Liver (tissue), 9 donors: ENCODE data around the gene DRG2. TPM values are rescaled to one million over a fixed set of nuclear protein-coding genes. Genes with fewer than 3 reads are reported as not detected.

Experiments used
- DNase-seq: peaks from one replicate; pipeline ENCODE4 v3.0.0-alpha.2; 2017; ENCODE audit warnings: low spot score
- H3K27ac ChIP-seq, 2 donors: one replicate each; pipeline ENCODE4 v1.7.0; 2013; ENCODE audit warnings: inconsistent platforms in 2 of 2, low read length in 2 of 2, control low read depth in 1 of 2, low read depth in 1 of 2, mild to moderate bottlenecking in 1 of 2
- H3K27me3 ChIP-seq, 4 donors: one replicate each; pipeline versions ENCODE4 v1.6.1 to v1.7.0; 2013; ENCODE audit warnings: low read length in 3 of 4, inconsistent platforms in 1 of 4, mild to moderate bottlenecking in 1 of 4, moderate library complexity in 1 of 4; ENCODE audit not compliant: control insufficient read depth in 4 of 4, insufficient read depth in 4 of 4
- H3K36me3 ChIP-seq, 4 donors: one replicate each; pipeline versions ENCODE4 v1.6.1 to v1.7.0; 2013; ENCODE audit warnings: low read length in 3 of 4, mild to moderate bottlenecking in 3 of 4, low read depth in 1 of 4, moderate library complexity in 1 of 4; ENCODE audit not compliant: control insufficient read depth in 4 of 4, insufficient read depth in 3 of 4
- H3K4me1 ChIP-seq, 4 donors: one replicate each; pipeline versions ENCODE4 v1.6.1 to v1.7.0; 2013; ENCODE audit warnings: low read length in 3 of 4, mild to moderate bottlenecking in 3 of 4, moderate library complexity in 1 of 4; ENCODE audit not compliant: control insufficient read depth in 4 of 4, insufficient read depth in 4 of 4
- H3K4me3 ChIP-seq, 3 donors: one replicate each; pipeline versions ENCODE4 v1.6.1 to v1.7.0; 2013; ENCODE audit warnings: low read length in 3 of 3, control low read depth in 1 of 3, low read depth in 1 of 3, mild to moderate bottlenecking in 1 of 3
- H3K9ac ChIP-seq, 2 donors: one replicate each; pipeline ENCODE4 v1.7.0; 2013; ENCODE audit warnings: low read length in 2 of 2, mild to moderate bottlenecking in 2 of 2, moderate library complexity in 2 of 2, control low read depth in 1 of 2, low read depth in 1 of 2
- H3K9me3 ChIP-seq, 4 donors: one replicate each; pipeline versions ENCODE4 v1.6.1 to v1.7.0; 2013; ENCODE audit warnings: low read length in 3 of 4; ENCODE audit not compliant: control insufficient read depth in 4 of 4
- EGR1 ChIP-seq, 2 donors: IDR thresholded peaks; 2 replicates each; pipeline ENCODE4 v1.6.1; 2016 to 2018; ENCODE audit warnings: antibody characterized with exemption in 2 of 2, low read depth in 2 of 2
- FOXA1 ChIP-seq: IDR thresholded peaks from 2 replicates; pipeline ENCODE4 v1.6.1; 2016; ENCODE audit warnings: antibody characterized with exemption
- GABPA ChIP-seq, 2 donors: IDR thresholded peaks in 1 of 2; conservative IDR thresholded peaks in 1 of 2; 2 replicates each; pipeline ENCODE4 v1.6.1; 2016; ENCODE audit warnings: antibody characterized with exemption in 2 of 2, mild to moderate bottlenecking in 1 of 2, moderate library complexity in 1 of 2
- HNF4A ChIP-seq, 2 donors: conservative IDR thresholded peaks; 2 replicates each; pipeline ENCODE4 v1.6.1; 2016; ENCODE audit warnings: antibody characterized with exemption in 2 of 2, mild to moderate bottlenecking in 2 of 2
- HNF4G ChIP-seq: IDR thresholded peaks from 2 replicates; pipeline ENCODE4 v1.6.1; 2016; ENCODE audit warnings: antibody characterized with exemption
- JUND ChIP-seq, 2 donors: IDR thresholded peaks; 2 replicates each; pipeline ENCODE4 v1.6.1; 2016; ENCODE audit warnings: antibody characterized with exemption in 2 of 2
- NR2F2 ChIP-seq: IDR thresholded peaks from 2 replicates; pipeline ENCODE4 v1.6.1; 2016; ENCODE audit warnings: antibody characterized with exemption
- RAD21 ChIP-seq, 2 donors: IDR thresholded peaks; 2 replicates each; pipeline ENCODE4 v1.6.1; 2016; ENCODE audit warnings: antibody characterized with exemption in 2 of 2, mild to moderate bottlenecking in 2 of 2
- RXRA ChIP-seq, 2 donors: IDR thresholded peaks; 2 replicates each; pipeline ENCODE4 v1.6.1; 2017 to 2018; ENCODE audit warnings: antibody characterized with exemption in 2 of 2, mild to moderate bottlenecking in 1 of 2
- TAF1 ChIP-seq: conservative IDR thresholded peaks from 2 replicates; pipeline ENCODE4 v1.6.1; 2016; ENCODE audit warnings: antibody characterized with exemption, mild to moderate bottlenecking
- WGBS: extraction: QIAGEN DNeasy Blood & Tissue Kit; methylation state at CpG from one replicate; pipeline ENCODE4 v1.1.7; 2013; 5-methylcytosine and 5-hydroxymethylcytosine counted together
- polyA plus RNA-seq, 2 donors: library from polyadenylated mRNA; stranded (reverse) in 1 of 2; unstranded in 1 of 2; fragments of 200-250 nt in 1 of 2; fragments of >200 nt in 1 of 2; fragmentation: Nextera tagmentation in 1 of 2; extraction: Ambion mirVana in 1 of 2; gene quantifications; one replicate each; pipeline versions ENCODE4 v1.2.1 to v1.2.3, GENCODE V29; 2013 to 2015
- total RNA-seq, 2 donors: library from RNA; depleted of rRNA; stranded (reverse); fragments of >200 nt; gene quantifications; one replicate each; pipeline ENCODE4 v1.2.3, GENCODE V29; 2014
- TF ChIP-seq, protein P1 (sequence below): fragments of 150-350 bp; IDR thresholded peaks from 2 replicates; pipeline ENCODE4 v1.5.1; 2017; ENCODE audit warnings: improper control_type of control experiment, low read depth, low read length; ENCODE audit not compliant: missing input control
- TF ChIP-seq, protein P2 (sequence below): IDR thresholded peaks from 2 replicates; pipeline ENCODE4 v1.6.1; 2016; ENCODE audit warnings: antibody characterized with exemption, mild to moderate bottlenecking
- TF ChIP-seq, protein P3 (sequence below): IDR thresholded peaks from 2 replicates; pipeline ENCODE4 v1.6.1; 2016; ENCODE audit warnings: antibody characterized with exemption
- TF ChIP-seq, protein P4 (sequence below): IDR thresholded peaks from 2 replicates; pipeline ENCODE4 v1.6.1; 2016; ENCODE audit warnings: antibody characterized with exemption
- TF ChIP-seq, protein P5 (sequence below): IDR thresholded peaks from 2 replicates; pipeline ENCODE4 v1.6.1; 2016; ENCODE audit warnings: antibody characterized with exemption
- donor health status: healthy.
- donor health status: healthy.
- donor health status: healthy.
- donor health status: healthy.
- donor health status: healthy.

Gene DRG2
- total and polyA plus RNA-seq, 4 donors = 10.9 to 24.9 (median 18.6) TPM

DNA sequence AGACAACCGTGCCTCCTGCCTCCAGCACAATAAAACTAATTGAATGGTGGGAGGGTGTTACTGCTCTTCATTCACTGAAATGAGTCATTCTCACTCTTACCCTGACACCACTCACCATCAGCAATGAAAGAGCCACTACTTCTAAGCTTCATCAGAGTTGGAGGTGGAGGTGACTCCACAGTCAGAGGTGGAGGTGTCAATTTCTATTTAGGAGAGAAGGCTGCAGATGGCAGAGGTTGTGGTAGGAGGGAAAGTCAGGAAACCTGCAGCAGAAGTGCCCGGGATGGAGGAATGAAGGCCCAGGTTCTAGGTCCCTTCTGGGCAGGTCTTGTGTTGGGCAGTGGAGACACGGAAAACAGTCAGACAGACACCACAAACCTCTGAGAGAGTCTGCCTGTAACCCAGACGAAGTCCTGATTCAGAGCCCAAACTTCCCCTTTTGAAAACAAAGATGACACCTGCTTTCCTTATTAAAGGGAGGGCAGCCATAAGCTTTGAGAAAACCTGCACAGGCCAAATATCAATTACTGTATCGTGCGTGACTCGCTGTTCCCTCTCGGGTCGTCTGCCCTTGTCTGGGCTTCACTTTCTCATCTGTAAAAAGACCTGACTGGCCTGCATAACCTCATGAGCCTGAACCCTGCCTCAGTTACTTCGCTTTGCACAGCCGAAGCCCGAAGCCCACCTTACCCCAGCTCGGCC is 49.4 kb upstream of the DRG2 start:
- peak overlapping the region; percentile 18 to 61 for H3K27ac ChIP-seq
- H3K9me3 ChIP-seq = no peaks in the 10 kb centered on the region
- no peak for DNase-seq
- TF ChIP-seq EGR1 (IDR thresholded peaks at IDR 0.05; ENCODE audit: low read depth in 2 of 2) (no peak), GABPA (IDR thresholded peaks at IDR 0.05 in 1 of 2, conservative IDR thresholded peaks at IDR 0.05 in 1 of 2) (no peak), TAF1 (no peak), JUND (IDR thresholded peaks at IDR 0.05) (no peak), RXRA (IDR thresholded peaks at IDR 0.05) (no peak), HNF4G (no peak), NR2F2 (no peak), FOXA1 (no peak), RAD21 (IDR thresholded peaks at IDR 0.05) (no peak), HNF4A (conservative IDR thresholded peaks at IDR 0.05) (no peak)
- TF ChIP-seq, protein P1, sequence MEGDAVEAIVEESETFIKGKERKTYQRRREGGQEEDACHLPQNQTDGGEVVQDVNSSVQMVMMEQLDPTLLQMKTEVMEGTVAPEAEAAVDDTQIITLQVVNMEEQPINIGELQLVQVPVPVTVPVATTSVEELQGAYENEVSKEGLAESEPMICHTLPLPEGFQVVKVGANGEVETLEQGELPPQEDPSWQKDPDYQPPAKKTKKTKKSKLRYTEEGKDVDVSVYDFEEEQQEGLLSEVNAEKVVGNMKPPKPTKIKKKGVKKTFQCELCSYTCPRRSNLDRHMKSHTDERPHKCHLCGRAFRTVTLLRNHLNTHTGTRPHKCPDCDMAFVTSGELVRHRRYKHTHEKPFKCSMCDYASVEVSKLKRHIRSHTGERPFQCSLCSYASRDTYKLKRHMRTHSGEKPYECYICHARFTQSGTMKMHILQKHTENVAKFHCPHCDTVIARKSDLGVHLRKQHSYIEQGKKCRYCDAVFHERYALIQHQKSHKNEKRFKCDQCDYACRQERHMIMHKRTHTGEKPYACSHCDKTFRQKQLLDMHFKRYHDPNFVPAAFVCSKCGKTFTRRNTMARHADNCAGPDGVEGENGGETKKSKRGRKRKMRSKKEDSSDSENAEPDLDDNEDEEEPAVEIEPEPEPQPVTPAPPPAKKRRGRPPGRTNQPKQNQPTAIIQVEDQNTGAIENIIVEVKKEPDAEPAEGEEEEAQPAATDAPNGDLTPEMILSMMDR = no peak
- TF ChIP-seq, protein P2, sequence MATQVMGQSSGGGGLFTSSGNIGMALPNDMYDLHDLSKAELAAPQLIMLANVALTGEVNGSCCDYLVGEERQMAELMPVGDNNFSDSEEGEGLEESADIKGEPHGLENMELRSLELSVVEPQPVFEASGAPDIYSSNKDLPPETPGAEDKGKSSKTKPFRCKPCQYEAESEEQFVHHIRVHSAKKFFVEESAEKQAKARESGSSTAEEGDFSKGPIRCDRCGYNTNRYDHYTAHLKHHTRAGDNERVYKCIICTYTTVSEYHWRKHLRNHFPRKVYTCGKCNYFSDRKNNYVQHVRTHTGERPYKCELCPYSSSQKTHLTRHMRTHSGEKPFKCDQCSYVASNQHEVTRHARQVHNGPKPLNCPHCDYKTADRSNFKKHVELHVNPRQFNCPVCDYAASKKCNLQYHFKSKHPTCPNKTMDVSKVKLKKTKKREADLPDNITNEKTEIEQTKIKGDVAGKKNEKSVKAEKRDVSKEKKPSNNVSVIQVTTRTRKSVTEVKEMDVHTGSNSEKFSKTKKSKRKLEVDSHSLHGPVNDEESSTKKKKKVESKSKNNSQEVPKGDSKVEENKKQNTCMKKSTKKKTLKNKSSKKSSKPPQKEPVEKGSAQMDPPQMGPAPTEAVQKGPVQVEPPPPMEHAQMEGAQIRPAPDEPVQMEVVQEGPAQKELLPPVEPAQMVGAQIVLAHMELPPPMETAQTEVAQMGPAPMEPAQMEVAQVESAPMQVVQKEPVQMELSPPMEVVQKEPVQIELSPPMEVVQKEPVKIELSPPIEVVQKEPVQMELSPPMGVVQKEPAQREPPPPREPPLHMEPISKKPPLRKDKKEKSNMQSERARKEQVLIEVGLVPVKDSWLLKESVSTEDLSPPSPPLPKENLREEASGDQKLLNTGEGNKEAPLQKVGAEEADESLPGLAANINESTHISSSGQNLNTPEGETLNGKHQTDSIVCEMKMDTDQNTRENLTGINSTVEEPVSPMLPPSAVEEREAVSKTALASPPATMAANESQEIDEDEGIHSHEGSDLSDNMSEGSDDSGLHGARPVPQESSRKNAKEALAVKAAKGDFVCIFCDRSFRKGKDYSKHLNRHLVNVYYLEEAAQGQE = no peak
- TF ChIP-seq, protein P3, sequence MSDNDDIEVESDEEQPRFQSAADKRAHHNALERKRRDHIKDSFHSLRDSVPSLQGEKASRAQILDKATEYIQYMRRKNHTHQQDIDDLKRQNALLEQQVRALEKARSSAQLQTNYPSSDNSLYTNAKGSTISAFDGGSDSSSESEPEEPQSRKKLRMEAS = no peak
- TF ChIP-seq, protein P4, sequence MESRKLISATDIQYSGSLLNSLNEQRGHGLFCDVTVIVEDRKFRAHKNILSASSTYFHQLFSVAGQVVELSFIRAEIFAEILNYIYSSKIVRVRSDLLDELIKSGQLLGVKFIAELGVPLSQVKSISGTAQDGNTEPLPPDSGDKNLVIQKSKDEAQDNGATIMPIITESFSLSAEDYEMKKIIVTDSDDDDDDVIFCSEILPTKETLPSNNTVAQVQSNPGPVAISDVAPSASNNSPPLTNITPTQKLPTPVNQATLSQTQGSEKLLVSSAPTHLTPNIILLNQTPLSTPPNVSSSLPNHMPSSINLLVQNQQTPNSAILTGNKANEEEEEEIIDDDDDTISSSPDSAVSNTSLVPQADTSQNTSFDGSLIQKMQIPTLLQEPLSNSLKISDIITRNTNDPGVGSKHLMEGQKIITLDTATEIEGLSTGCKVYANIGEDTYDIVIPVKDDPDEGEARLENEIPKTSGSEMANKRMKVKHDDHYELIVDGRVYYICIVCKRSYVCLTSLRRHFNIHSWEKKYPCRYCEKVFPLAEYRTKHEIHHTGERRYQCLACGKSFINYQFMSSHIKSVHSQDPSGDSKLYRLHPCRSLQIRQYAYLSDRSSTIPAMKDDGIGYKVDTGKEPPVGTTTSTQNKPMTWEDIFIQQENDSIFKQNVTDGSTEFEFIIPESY = no peak
- TF ChIP-seq, protein P5, sequence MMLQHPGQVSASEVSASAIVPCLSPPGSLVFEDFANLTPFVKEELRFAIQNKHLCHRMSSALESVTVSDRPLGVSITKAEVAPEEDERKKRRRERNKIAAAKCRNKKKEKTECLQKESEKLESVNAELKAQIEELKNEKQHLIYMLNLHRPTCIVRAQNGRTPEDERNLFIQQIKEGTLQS = no peak
- no peaks in the 10 kb centered on the region for H3K36me3 ChIP-seq
- 7% methylated on average over 13 of the region's 13 CpGs for WGBS
- H3K4me3 ChIP-seq = peak overlapping the region; percentile 84 to 97 (median 97)
- peak overlapping the region; percentile 51 to 79 for H3K9ac ChIP-seq
- peaks cover 4 to 35% (median 27%) of the 10 kb centered on the region in 4 donors for H3K4me1 ChIP-seq
- H3K27me3 ChIP-seq = no peaks in the 10 kb centered on the region
